ENCODE results near the gene CPNE9. TPM values are rescaled to one million over a fixed set of nuclear protein-coding genes. Genes with fewer than 3 reads are reported as not detected.

Gene CPNE9
- total RNA-seq, 4 donors from 2014 or later = 0.33 to 0.42 TPM; not detected in 2

- Histone ChIP-seq H3K9me3 (no peaks in the 10 kb centered on the region), H3K27me3 (no peaks in the 10 kb centered on the region), H3K36me3 (no peaks in the 10 kb centered on the region), H3K4me1 (peaks cover 3 to 18% (median 14%) of the 10 kb centered on the region in 4 donors), H3K4me3 (no peak overlapping the region), H3K27ac (replicated peaks in 1 of 4) (no peak overlapping the region)
- WGBS = 69% methylated on average over 4 of the region's 4 CpGs
- intact Hi-C loops (cut with DNase I) = loop anchor here (5.0 to 10.0 kb wide), 2 partner anchors 74 to 507 kb away; partner anchors contain the start of genes ARPC4 and TADA3
- TF ChIP-seq POLR2A (IDR thresholded peaks at IDR 0.05; ENCODE audit: low read depth) = no peak
- TF ChIP-seq CTCF (IDR thresholded peaks at IDR 0.05) = no peak
- no peak for TF ChIP-seq POLR2AphosphoS5 (IDR thresholded peaks at IDR 0.05)
- TF ChIP-seq EP300 (IDR thresholded peaks at IDR 0.05) = no peak
- no peak for DNase-seq (ENCODE audit: extremely low spot score)
Observed at GRCh38 chr3:9718118-9718517, 14.5 kb downstream of the CPNE9 start.

GRCh38 chr3:9721015-9721699, 17.5 kb downstream of the CPNE9 start:
- H3K27ac ChIP-seq (replicated peaks in 1 of 4) = no peak overlapping the region
- 34% methylated on average over 7 of the region's 7 CpGs for WGBS
- TF ChIP-seq EP300 (IDR thresholded peaks at IDR 0.05) (no peak), POLR2A (IDR thresholded peaks at IDR 0.05; ENCODE audit: low read depth) (no peak), POLR2AphosphoS5 (IDR thresholded peaks at IDR 0.05) (no peak), CTCF (IDR thresholded peaks at IDR 0.05) (no peak)
- H3K4me3 ChIP-seq = no peak overlapping the region
- no peaks in the 10 kb centered on the region for H3K9me3 ChIP-seq
- H3K27me3 ChIP-seq = no peaks in the 10 kb centered on the region
- H3K4me1 ChIP-seq = peaks cover under 1 to 5% (median 3%) of the 10 kb centered on the region in 4 donors
- DNase-seq (ENCODE audit: extremely low spot score) = no peak
- H3K36me3 ChIP-seq = no peaks in the 10 kb centered on the region
- intact Hi-C loops (cut with DNase I) = no loop called here

GRCh38 chr3:9721700-9722060, 18.0 kb downstream of the CPNE9 start:
- no peaks in the 10 kb centered on the region for H3K4me1 ChIP-seq
- H3K9me3 ChIP-seq = no peaks in the 10 kb centered on the region
- H3K27me3 ChIP-seq = no peaks in the 10 kb centered on the region
- no peak overlapping the region for H3K4me3 ChIP-seq
- no peak overlapping the region for H3K27ac ChIP-seq (replicated peaks in 1 of 4)
- intact Hi-C loops (cut with DNase I) = no loop called here
- no peaks in the 10 kb centered on the region for H3K36me3 ChIP-seq
- 87% methylated on average over 2 of the region's 2 CpGs for WGBS
- no peak for TF ChIP-seq EP300 (IDR thresholded peaks at IDR 0.05)
- no peak for DNase-seq (ENCODE audit: extremely low spot score)

- TF ChIP-seq EP300 (IDR thresholded peaks at IDR 0.05) (no peak), POLR2A (IDR thresholded peaks at IDR 0.05; ENCODE audit: low read depth) (no peak), POLR2AphosphoS5 (IDR thresholded peaks at IDR 0.05) (no peak), CTCF (IDR thresholded peaks at IDR 0.05) (no peak)
Observed at GRCh38 chr3:9725775-9726515, 22.3 kb downstream of the CPNE9 start.

GRCh38 chr3:9727041-9727595, 23.5 kb downstream of the CPNE9 start:
- DNase-seq (ENCODE audit: extremely low spot score) = no peak
- no peak for TF ChIP-seq EP300 (IDR thresholded peaks at IDR 0.05)
- TF ChIP-seq POLR2A (IDR thresholded peaks at IDR 0.05; ENCODE audit: low read depth) = no peak
- no peak for TF ChIP-seq CTCF (IDR thresholded peaks at IDR 0.05)
- no peak for TF ChIP-seq POLR2AphosphoS5 (IDR thresholded peaks at IDR 0.05)
- Histone ChIP-seq H3K27ac (replicated peaks in 1 of 4) (no peak overlapping the region), H3K27me3 (no peaks in the 10 kb centered on the region), H3K4me1 (peaks cover 0 to 17% (median 13%) of the 10 kb centered on the region in 4 donors), H3K36me3 (no peaks in the 10 kb centered on the region), H3K4me3 (no peak overlapping the region), H3K9me3 (no peaks in the 10 kb centered on the region)
- intact Hi-C loops (cut with DNase I) = no loop called here
- WGBS = 20% methylated on average over 11 of the region's 11 CpGs

More at GRCh38 chr3:9725775-9726515, 22.3 kb downstream of the CPNE9 start:
- peaks cover 0 to 15% (median 12%) of the 10 kb centered on the region in 4 donors for H3K4me1 ChIP-seq
- no peaks in the 10 kb centered on the region for H3K36me3 ChIP-seq
- 70% methylated on average over 4 of the region's 4 CpGs for WGBS
- H3K4me3 ChIP-seq = no peak overlapping the region
- no peak overlapping the region for H3K27ac ChIP-seq (replicated peaks in 1 of 4)
- intact Hi-C loops (cut with DNase I) = no loop called here
- no peaks in the 10 kb centered on the region for H3K9me3 ChIP-seq
- H3K27me3 ChIP-seq = no peaks in the 10 kb centered on the region
- no peak for DNase-seq (ENCODE audit: extremely low spot score)
